Loucy (cell line): ENCODE data around the gene TCP1.

Source experiments
- H2AFZ ChIP-seq: fragments of 200-600 bp; sonication (generic); 2 replicates; pipeline ENCODE4 v1.6.0; 2016; ENCODE audit warnings: antibody characterized with exemption, mild to moderate bottlenecking, low read length, moderate library complexity
- H3F3A ChIP-seq: fragments of 200-600 bp; 2 replicates; pipeline ENCODE4 v1.6.0; 2016; ENCODE audit warnings: antibody characterized with exemption, low read depth, mild to moderate bottlenecking
- H3K27me3 ChIP-seq: fragments of 200-600 bp; sonication (generic); 2 replicates; pipeline ENCODE4 v1.6.1; 2014; ENCODE audit warnings: low read length, mild to moderate bottlenecking; ENCODE audit not compliant: insufficient read depth, poor library complexity, severe bottlenecking
- H3K36me3 ChIP-seq: fragments of 200-600 bp; sonication (generic); 2 replicates; pipeline ENCODE4 v1.6.1; 2016; ENCODE audit warnings: low read length; ENCODE audit not compliant: insufficient read depth
- H3K4me1 ChIP-seq: fragments of 200-600 bp; sonication (generic); 2 replicates; pipeline ENCODE4 v1.5.1; 2014; ENCODE audit warnings: low read length, mild to moderate bottlenecking; ENCODE audit not compliant: insufficient read depth, poor library complexity, severe bottlenecking
- H3K4me2 ChIP-seq: fragments of 200-600 bp; sonication (generic); 2 replicates; pipeline ENCODE4 v1.6.0; 2014; ENCODE audit warnings: antibody characterized with exemption, low read length, low read depth, mild to moderate bottlenecking; ENCODE audit not compliant: poor library complexity, severe bottlenecking
- H3K4me3 ChIP-seq: fragments of 200-600 bp; sonication (generic); 2 replicates; pipeline ENCODE4 v1.5.1; 2014; ENCODE audit warnings: low read length, mild to moderate bottlenecking, mixed read lengths; ENCODE audit not compliant: poor library complexity, severe bottlenecking
- H3K79me2 ChIP-seq: fragments of 200-600 bp; sonication (generic); 2 replicates; pipeline ENCODE4 v1.6.1; 2014; ENCODE audit warnings: low read length; ENCODE audit not compliant: insufficient read depth
- H3K9ac ChIP-seq: fragments of 200-600 bp; sonication (generic); 2 replicates; pipeline ENCODE4 v1.6.0; 2014; ENCODE audit warnings: mild to moderate bottlenecking, low read depth, low read length, moderate library complexity; ENCODE audit not compliant: poor library complexity, severe bottlenecking
- H3K9me2 ChIP-seq: fragments of 200-600 bp; sonication (generic); replicated peaks from 2 replicates; pipeline ENCODE4 v1.6.1; 2016; ENCODE audit warnings: low read depth, low read length, mixed read lengths
- H3K9me3 ChIP-seq: fragments of 200-600 bp; sonication (generic); 2 replicates; pipeline ENCODE4 v1.6.1; 2014; ENCODE audit warnings: mild to moderate bottlenecking, antibody characterized with exemption, low read length, low read depth; ENCODE audit not compliant: insufficient read depth
- H4K20me1 ChIP-seq: fragments of 200-600 bp; sonication (generic); 2 replicates; pipeline ENCODE4 v1.6.0; 2014; ENCODE audit warnings: antibody characterized with exemption, low read length, mild to moderate bottlenecking; ENCODE audit not compliant: insufficient read depth, poor library complexity, severe bottlenecking
- EZH2phosphoT487 ChIP-seq: fragments of 200-600 bp; IDR thresholded peaks from 2 replicates; pipeline ENCODE4 v1.6.1; 2018; ENCODE audit warnings: antibody characterized with exemption, mild to moderate bottlenecking, moderate library complexity, borderline replicate concordance
- TF ChIP-seq, protein P1 (sequence below): fragments of 200-600 bp; sonication (generic); conservative IDR thresholded peaks from 2 replicates; pipeline ENCODE4 v1.5.1; 2014; ENCODE audit warnings: mild to moderate bottlenecking, antibody characterized with exemption, low read length

The TCP1 gene

DNA sequence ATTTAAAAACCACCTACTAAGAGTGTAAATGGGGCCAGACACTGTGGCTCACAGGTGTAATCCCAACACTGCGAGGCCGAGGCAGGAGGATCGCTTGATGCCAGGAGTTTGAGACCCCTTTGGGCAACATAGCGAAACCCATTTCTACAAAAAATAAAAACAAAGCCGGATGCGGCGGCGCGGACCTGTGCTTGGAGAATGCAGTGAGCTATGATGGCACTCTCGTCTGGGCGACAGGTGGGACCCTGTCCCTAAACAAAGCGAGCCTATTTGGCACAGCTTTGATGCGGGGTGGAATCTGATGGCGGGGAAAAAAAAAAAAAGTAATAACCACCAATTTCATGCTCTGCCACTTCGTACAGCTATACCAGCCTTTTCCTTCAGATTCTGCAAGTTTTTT is 1.1 kb downstream of the TCP1 start:
- Histone ChIP-seq H3K36me3 (peaks cover 39% of the 10 kb centered on the region), H3K4me1 (peaks cover 59% of the 10 kb centered on the region)

DNA sequence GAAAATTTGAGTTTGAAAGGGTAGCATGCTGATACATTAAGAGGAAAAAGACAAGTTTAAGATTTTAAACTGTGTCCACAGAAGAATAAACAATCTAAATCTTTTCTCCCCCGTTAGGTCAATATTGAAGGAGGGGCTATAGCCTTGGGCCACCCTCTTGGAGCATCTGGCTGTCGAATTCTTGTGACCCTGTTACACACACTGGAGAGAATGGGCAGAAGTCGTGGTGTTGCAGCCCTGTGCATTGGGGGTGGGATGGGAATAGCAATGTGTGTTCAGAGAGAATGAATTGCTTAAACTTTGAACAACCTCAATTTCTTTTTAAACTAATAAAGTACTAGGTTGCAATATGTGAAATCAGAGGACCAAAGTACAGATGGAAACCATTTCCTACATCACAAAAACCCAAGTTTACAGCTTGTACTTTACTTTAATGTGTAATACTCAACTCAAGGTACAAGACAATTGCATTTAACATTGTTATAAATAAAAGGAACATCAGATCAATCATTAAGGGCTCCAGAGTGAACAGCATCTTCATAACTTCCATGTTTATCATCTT is 10.8 kb downstream of the TCP1 start:
- Histone ChIP-seq H3F3A (peaks cover 9% of the 10 kb centered on the region; the same call in 1 of the 2 replicates), H3K4me1 (peaks cover 27% of the 10 kb centered on the region)

More for the DNA sequence above, 1.1 kb downstream of the TCP1 start:
- Histone ChIP-seq H3K79me2 (peaks cover 91% of the 10 kb centered on the region), H3K4me3 (peak overlapping the region; percentile 97), H4K20me1 (peaks cover 78% of the 10 kb centered on the region), H3F3A (no peaks in the 10 kb centered on the region), H3K9ac (peak overlapping the region; percentile 96), H3K4me2 (peak overlapping the region; percentile 99), H3K9me2 (no peaks in the 10 kb centered on the region), H2AFZ (no peak overlapping the region), H3K27me3 (no peaks in the 10 kb centered on the region), H3K9me3 (no peaks in the 10 kb centered on the region)
- TF ChIP-seq, protein P1, sequence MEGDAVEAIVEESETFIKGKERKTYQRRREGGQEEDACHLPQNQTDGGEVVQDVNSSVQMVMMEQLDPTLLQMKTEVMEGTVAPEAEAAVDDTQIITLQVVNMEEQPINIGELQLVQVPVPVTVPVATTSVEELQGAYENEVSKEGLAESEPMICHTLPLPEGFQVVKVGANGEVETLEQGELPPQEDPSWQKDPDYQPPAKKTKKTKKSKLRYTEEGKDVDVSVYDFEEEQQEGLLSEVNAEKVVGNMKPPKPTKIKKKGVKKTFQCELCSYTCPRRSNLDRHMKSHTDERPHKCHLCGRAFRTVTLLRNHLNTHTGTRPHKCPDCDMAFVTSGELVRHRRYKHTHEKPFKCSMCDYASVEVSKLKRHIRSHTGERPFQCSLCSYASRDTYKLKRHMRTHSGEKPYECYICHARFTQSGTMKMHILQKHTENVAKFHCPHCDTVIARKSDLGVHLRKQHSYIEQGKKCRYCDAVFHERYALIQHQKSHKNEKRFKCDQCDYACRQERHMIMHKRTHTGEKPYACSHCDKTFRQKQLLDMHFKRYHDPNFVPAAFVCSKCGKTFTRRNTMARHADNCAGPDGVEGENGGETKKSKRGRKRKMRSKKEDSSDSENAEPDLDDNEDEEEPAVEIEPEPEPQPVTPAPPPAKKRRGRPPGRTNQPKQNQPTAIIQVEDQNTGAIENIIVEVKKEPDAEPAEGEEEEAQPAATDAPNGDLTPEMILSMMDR, result no peak
- no peak for TF ChIP-seq EZH2phosphoT487

DNA sequence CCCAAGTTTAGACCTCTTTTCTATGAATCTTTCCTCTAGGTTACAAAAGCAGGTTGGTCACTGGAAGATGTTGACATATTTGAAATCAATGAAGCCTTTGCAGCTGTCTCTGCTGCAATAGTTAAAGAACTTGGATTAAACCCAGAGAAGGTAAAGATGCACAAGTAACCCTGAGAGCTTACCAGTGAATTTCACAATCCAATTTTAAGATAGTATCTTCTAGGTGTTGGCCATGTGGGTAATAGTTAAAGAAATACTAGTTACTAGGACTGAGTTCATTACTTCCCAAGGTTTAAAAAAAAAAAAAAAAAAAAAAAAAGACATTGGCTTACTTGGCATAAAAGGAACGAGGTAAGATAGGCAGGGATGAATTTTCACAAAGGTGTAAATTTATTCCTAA is 11.3 kb downstream of the TCP1 start:
- no peak for TF ChIP-seq EZH2phosphoT487
- TF ChIP-seq, protein P1, result no peak
- Histone ChIP-seq H3K9ac (no peak overlapping the region), H3K36me3 (peaks cover 83% of the 10 kb centered on the region), H3K27me3 (no peaks in the 10 kb centered on the region), H3K9me3 (no peaks in the 10 kb centered on the region), H3K9me2 (no peaks in the 10 kb centered on the region), H3K4me2 (no peak overlapping the region), H2AFZ (no peak overlapping the region), H3K79me2 (peaks cover 30% of the 10 kb centered on the region), H3K4me3 (no peak overlapping the region), H4K20me1 (peaks cover 35% of the 10 kb centered on the region), H3K4me1 (peaks cover 22% of the 10 kb centered on the region), H3F3A (peaks cover 9% of the 10 kb centered on the region; the same call in 1 of the 2 replicates)

More for the DNA sequence above, 10.8 kb downstream of the TCP1 start:
- no peak overlapping the region for H3K4me2 ChIP-seq
- peaks cover 88% of the 10 kb centered on the region for H3K36me3 ChIP-seq
- H3K9me3 ChIP-seq, result no peaks in the 10 kb centered on the region
- TF ChIP-seq EZH2phosphoT487, result no peak
- TF ChIP-seq, protein P1, result no peak
- no peak overlapping the region for H2AFZ ChIP-seq
- H3K9ac ChIP-seq, result no peak overlapping the region
- peaks cover 35% of the 10 kb centered on the region for H3K79me2 ChIP-seq
- no peaks in the 10 kb centered on the region for H3K9me2 ChIP-seq
- H4K20me1 ChIP-seq, result peaks cover 40% of the 10 kb centered on the region
- H3K4me3 ChIP-seq, result no peak overlapping the region
- H3K27me3 ChIP-seq, result no peaks in the 10 kb centered on the region
